ENCODE data around the gene ATF4.

The ATF4 gene

DNA sequence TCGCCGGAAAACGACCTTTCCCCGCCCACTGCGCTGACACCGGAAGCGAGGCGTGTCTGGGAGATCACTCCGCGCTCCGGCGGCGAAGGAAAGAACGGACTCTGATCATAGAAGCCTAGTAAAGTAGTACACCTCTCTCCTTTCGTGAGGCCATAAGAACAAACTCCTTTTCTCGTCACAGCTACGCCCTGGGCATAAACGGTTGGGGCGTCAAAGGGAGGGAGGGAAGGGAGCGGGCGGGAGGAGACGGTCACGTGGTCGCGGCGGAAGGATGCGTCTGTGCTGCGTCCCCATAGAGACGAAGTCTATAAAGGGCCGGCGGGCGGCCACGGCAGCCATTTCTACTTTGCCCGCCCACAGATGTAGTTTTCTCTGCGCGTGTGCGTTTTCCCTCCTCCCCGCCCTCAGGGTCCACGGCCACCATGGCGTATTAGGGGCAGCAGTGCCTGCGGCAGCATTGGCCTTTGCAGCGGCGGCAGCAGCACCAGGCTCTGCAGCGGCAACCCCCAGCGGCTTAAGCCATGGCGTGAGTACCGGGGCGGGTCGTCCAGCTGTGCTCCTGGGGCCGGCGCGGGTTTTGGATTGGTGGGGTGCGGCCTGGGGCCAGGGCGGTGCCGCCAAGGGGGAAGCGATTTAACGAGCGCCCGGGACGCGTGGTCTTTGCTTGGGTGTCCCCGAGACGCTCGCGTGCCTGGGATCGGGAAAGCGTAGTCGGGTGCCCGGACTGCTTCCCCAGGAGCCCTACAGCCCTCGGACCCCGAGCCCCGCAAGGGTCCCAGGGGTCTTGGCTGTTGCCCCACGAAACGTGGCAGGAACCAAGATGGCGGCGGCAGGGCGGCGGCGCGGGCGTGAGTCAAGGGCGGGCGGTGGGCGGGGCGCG lies at the start of gene ATF4:
Gene ATF4 (plus strand): TSS at position 337 of the 880 bp plus-strand sequence. CDS start 884 bp downstream, outside the sequence.
- peak; percentile 82 for DNase-seq (ENCODE audit: low spot score)

DNA sequence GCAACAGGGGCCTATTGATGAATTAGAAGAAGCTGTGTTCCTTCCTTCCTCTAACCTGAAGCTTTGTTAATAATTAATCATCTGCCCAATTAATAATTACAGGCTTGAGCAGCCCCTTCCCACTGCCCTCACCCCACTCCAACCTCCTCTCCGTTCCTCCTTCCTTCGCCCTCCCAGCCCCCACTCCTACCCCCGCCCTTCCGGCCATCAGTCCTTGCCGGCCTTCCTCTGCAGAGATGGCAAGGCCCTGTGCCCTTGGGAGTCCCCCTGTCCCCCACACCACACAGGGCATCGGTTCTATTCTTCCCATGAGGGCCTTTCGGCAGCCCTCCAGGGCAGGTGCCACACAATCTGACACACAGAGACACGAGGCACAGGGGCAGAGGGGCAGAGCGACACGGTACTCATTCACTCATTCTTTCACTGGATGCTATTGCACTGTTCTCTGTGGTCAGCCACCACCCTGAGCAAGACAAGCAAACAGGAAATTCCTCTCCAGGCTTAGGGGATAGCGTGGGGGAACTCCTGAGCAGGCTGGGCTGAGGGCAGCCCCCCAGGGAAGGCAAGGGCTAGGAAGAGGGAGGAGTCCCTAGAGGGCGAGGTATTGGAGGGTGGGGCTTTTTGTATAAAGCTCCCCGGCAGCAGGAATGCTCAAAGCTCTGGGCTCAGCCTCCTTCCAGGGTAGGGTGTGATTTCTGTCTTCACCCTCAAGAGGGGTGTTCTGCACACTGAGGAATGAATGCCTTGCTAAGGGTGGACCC lies 48.8 kb upstream of the ATF4 start:
- DNase-seq (ENCODE audit: low spot score), result no peak

- no peak for DNase-seq (ENCODE audit: low spot score)
These were observed 47.5 kb upstream of the ATF4 start for GRCh38 chr22:39472570-39473556.

- DNase-seq (ENCODE audit: low spot score), result no peak
These were observed 46.5 kb upstream of the ATF4 start for GRCh38 chr22:39473851-39474250.

DNA sequence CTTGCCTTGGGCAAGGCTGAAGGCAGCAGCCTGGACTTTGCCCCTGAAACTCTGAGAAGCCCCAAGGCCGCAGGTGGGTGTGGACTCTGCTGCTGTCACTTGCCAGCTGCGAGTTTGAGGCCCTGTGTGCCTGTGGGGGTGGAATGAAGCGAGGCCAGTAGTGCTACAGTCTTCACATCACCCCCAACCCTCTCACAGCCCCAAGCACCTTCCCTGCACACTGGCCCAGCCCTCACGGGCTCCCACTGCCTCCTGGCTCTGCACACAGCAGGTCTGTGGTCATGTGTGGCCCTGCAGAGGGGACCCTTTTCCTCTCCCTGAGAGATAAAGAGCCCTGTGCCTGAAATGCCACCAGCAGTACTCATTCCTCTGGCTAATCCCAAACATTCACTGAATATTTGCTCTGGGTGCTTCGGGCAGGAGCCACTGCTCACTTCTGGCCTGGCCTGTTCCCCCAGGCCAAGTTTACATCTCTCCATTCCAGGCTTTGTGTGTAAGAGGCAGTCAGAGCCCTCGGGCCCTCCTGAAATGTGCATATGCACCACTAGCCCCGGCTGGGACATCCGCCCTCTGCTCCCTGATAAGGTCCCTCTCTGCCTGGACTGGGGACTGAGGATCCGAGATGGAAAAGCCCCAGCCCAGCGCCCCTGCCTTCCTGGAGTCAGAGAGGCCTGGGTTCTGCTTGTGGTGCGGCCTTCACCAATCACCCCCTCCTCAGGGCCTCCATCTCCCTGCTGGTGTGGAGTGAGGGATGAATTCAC lies 45.8 kb upstream of the ATF4 start:
- no peak for DNase-seq (ENCODE audit: low spot score)

- no peak for DNase-seq (ENCODE audit: low spot score)
These were observed 45.0 kb upstream of the ATF4 start for GRCh38 chr22:39475337-39475736.

DNA sequence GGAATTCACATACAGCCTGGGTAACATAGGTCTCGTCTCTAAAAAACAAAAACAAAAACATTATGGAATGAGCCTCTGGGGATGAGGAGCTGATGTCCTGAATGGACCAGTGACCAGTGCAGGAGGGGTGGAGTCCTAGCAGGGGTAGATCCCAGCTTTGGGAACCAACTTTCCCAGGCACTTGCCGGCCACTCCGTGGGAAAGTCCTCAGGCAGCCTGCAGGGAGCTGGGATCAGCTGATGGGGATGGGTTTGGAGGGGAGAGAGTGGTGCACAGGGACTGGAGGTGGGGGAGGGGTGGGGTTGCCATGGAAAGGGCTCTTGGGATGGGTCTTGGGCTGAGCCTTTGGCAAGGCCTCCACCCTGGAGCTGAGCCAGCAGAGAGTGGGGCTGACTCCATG lies 44.5 kb upstream of the ATF4 start:
- no peak for DNase-seq (ENCODE audit: low spot score)

DNA sequence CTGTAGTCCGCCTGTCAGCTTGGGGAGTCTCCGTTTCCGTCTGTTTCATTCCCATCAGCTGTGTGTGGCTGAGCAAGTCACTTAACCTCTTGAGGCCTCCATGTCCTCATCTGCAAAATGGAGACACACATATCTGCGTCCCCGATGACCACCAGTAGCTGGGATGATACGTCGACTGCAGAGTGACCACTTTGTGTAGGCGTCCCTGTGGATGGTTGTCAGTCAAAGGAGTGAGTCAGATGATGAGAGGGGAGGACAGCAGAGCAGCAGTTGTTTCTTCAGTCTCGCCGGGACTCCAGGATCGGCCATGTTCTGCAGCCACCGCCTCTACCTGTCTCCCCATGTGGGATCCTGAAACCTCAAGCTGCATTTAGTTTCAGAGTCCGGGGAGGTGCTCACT lies 43.7 kb upstream of the ATF4 start:
- no peak for DNase-seq (ENCODE audit: low spot score)

GRCh38 chr22:39477542-39477941 lies 42.8 kb upstream of the ATF4 start:
- DNase-seq (ENCODE audit: low spot score), result no peak

- no peak for DNase-seq (ENCODE audit: low spot score)
These were observed 41.9 kb upstream of the ATF4 start for GRCh38 chr22:39478441-39478850.

DNA sequence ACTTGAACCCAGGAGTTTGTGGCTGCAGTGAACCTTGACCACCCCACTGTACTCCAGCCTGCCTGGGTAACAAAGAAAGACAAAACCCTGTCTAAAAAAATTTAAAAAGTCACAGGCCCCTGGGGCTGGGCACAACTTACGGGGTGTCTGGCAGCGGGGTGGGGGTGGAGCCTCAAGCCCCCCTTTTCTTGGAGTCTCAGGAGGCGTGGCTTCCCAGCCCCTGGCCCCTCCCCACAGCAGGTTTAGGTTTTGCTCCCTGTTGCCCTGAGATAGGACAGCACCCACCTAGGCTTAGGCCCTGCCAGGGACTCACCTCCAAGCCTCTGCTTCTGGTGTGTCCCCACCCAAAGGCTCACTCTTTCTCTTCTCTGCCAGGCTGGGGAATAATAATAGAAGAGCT lies 41.1 kb upstream of the ATF4 start:
- no peak for DNase-seq (ENCODE audit: low spot score)

- no peak for DNase-seq (ENCODE audit: low spot score)
These were observed 39.8 kb upstream of the ATF4 start for GRCh38 chr22:39480557-39480956.

DNA sequence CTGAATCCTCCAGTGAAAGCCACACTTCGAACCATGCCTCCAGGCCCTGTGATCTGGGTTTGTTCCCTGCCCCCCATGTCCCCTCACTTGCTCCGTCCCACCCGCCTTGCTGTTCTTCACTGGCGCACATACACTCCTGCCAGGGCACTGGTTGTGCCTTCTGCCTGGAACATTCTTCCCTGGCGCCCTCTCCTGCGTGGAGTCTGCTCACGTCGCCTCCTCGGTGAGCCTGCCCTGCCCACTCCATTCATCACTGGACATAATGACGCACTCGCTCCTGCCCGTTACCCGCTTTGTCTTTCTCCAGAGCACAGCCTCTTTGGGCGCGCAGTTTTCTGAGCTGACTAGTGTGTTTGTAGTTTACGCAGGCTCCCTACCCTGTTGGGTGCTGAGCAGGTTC lies 39.3 kb upstream of the ATF4 start:
- DNase-seq (ENCODE audit: low spot score), result no peak

- no peak for DNase-seq (ENCODE audit: low spot score)
These were observed 38.8 kb upstream of the ATF4 start for GRCh38 chr22:39481595-39481994.

GRCh38 chr22:39482768-39483167 lies 37.6 kb upstream of the ATF4 start:
- DNase-seq (ENCODE audit: low spot score), result no peak

GRCh38 chr22:39486951-39487825 lies 33.2 kb upstream of the ATF4 start:
- no peak for DNase-seq (ENCODE audit: low spot score)

DNA sequence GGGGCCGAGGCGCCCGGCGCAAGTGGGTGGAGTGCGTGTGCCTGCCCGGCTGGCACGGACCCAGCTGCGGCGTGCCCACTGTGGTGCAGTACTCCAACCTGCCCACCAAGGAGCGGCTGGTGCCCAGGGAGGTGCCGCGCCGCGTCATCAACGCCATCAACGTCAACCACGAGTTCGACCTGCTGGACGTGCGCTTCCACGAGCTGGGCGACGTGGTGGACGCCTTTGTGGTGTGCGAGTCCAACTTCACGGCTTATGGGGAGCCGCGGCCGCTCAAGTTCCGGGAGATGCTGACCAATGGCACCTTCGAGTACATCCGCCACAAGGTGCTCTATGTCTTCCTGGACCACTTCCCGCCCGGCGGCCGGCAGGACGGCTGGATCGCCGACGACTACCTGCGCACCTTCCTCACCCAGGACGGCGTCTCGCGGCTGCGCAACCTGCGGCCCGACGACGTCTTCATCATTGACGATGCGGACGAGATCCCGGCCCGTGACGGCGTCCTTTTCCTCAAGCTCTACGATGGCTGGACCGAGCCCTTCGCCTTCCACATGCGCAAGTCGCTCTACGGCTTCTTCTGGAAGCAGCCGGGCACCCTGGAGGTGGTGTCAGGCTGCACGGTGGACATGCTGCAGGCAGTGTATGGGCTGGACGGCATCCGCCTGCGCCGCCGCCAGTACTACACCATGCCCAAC lies 32.4 kb upstream of the ATF4 start:
- DNase-seq (ENCODE audit: low spot score), result no peak

DNA sequence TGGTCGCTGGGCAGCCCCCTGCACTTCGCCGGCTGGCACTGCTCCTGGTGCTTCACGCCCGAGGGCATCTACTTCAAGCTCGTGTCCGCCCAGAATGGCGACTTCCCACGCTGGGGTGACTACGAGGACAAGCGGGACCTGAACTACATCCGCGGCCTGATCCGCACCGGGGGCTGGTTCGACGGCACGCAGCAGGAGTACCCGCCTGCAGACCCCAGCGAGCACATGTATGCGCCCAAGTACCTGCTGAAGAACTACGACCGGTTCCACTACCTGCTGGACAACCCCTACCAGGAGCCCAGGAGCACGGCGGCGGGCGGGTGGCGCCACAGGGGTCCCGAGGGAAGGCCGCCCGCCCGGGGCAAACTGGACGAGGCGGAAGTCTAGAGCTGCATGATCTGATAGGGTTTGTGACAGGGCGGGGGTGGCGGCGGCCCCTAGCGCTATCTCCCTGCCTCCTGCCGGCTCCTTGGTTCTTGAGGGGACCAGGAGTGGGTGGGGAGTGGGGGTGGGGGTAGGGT lies 31.7 kb upstream of the ATF4 start:
- DNase-seq (ENCODE audit: low spot score), result no peak

All from D341Med (cell line).